ENCODE measurements around the gene RNF151. TPM values are rescaled to one million over a fixed set of nuclear protein-coding genes. Genes with fewer than 3 reads are reported as not detected.

The RNF151 gene
- total RNA-seq, 2 donors from 2014 or later: not detected

DNA sequence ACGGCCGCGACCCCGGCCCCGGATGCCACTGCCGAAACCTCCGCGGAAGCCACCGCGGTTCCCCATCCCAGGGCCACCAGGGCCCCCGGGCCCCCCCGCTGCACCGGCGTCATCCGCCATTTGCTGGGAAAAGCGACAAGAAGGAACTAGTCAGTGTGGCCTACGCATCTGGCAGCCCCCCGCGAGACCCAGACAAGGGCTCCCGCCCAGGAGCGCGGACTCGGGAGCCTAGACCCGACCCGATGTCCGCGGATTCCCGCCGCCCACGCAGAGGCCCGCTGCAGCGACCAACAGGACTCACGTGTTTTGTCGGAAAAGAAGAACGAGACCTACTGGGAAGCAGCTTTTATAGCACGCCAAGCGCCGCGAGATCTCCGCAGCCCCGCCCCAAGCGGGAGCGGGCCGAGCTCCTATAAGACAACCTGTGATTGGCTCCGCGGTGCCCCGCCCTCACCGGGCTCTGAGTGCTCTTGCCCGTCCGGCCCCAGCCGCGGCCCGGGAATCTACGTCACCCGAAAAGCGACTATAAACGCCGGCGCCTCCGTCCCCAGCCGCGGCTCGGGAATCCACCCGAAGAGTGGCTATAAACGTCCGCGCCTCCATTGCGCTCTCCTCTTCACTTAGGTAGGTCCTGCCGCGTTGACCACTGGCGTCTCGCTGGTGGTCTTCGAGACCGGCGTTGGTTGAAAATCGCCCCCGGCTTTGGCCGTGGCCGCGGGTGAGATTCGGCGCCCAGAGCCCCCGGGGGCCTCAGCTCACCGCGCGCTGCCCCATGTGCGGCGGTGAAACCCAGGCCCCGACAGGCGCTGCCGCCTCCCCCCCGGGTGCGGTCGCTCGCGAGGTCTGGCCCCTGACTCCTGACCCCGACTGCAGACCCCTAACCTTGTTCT lies 1.9 kb upstream of the RNF151 start, which contains the start of gene RPS2:
Gene RPS2 (minus strand): TSS at position 321 of the 890 bp plus-strand sequence. CDS start 201 bp downstream, at position 120.
- H3K36me3 ChIP-seq: no peaks in the 10 kb centered on the region
- H3K9ac ChIP-seq (ENCODE audit: low read depth in 2 of 2, low read length in 2 of 2): peak within 1 kb of the TSS; percentile 77 to 99
- TF ChIP-seq CTCF (IDR thresholded peaks at IDR 0.05): no peak
- peak within 1 kb of the TSS; percentile 92 for H3K4me3 ChIP-seq
- H3K27me3 ChIP-seq: no peaks in the 10 kb centered on the region
- H3K27ac ChIP-seq: peak within 1 kb of the TSS; percentile 89
- H3K4me1 ChIP-seq: peaks cover 4% of the 10 kb centered on the region
- intact Hi-C loops (cut with DNase I): no loop called here
- no peaks in the 10 kb centered on the region for H3K9me3 ChIP-seq
- DNase-seq: peak; percentile 99

DNA sequence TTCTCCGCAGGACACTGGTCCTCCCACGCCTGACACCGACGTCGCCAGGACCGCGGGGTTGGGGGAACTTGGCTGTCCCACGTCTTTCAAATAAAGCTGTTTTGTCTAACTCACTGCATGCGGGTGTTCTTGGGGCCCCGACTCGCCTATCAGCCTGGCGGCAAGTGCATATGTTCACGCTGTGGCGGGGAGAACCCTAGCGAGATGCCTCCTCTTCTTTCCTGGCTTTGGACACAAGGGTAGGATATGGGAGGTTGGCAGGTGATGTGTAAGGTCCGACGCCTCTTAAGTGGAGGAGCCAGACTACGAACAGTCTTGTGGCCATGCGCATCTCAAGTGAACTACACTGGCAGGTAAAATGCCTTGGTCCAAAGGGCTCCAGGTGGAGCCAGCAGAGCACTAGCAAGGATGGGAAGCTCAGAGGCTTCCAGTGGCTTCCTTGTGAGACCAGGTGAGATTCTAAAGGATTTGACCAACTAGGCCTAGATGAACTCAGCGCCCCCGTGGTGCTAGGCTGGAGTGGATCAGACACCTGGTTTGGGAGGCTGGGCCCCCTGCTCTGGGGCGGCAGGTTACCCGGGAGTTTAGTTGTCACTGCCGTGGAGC lies 1.2 kb upstream of the RNF151 start:
- peak overlapping the region; percentile 77 to 99 for H3K9ac ChIP-seq (ENCODE audit: low read depth in 2 of 2, low read length in 2 of 2)
- H3K27ac ChIP-seq: peak overlapping the region; percentile 89
- H3K4me1 ChIP-seq: peaks cover 3% of the 10 kb centered on the region
- H3K27me3 ChIP-seq: no peaks in the 10 kb centered on the region
- no peak for DNase-seq
- TF ChIP-seq CTCF (IDR thresholded peaks at IDR 0.05): no peak
- no peaks in the 10 kb centered on the region for H3K36me3 ChIP-seq
- intact Hi-C loops (cut with DNase I): no loop called here
- H3K4me3 ChIP-seq: peak overlapping the region; percentile 92
- H3K9me3 ChIP-seq: no peaks in the 10 kb centered on the region

GRCh38 chr16:1968146-1968953 lies 1.7 kb downstream of the RNF151 start:
- H3K9me3 ChIP-seq: no peaks in the 10 kb centered on the region
- no peak overlapping the region for H3K9ac ChIP-seq (ENCODE audit: low read depth in 2 of 2, low read length in 2 of 2)
- no peak overlapping the region for H3K27ac ChIP-seq
- H3K4me3 ChIP-seq: no peak overlapping the region
- TF ChIP-seq CTCF (IDR thresholded peaks at IDR 0.05): no peak
- peaks cover 11% of the 10 kb centered on the region for H3K4me1 ChIP-seq
- intact Hi-C loops (cut with DNase I): no loop called here
- DNase-seq: no peak
- H3K36me3 ChIP-seq: no peaks in the 10 kb centered on the region
- no peaks in the 10 kb centered on the region for H3K27me3 ChIP-seq

- Histone ChIP-seq H3K4me3 (peak within 1 kb of the TSS; percentile 99), H3K9me3 (no peaks in the 10 kb centered on the region), H3K27me3 (no peaks in the 10 kb centered on the region), H3K27ac (peak within 1 kb of the TSS; percentile 82), H3K4me1 (peaks cover 11% of the 10 kb centered on the region), H3K9ac (ENCODE audit: low read depth in 2 of 2, low read length in 2 of 2) (peak within 1 kb of the TSS; percentile 90 to 91), H3K36me3 (peaks cover 5% of the 10 kb centered on the region)
- intact Hi-C loops (cut with DNase I): no loop called here
- peak; percentile 93 for DNase-seq
- no peak for TF ChIP-seq CTCF (IDR thresholded peaks at IDR 0.05)
These were observed 5.3 kb downstream of the RNF151 start, which contains the start of gene TBL3 for GRCh38 chr16:1971796-1972489. TSS of gene TBL3 (plus strand) at chr16:1972053. CDS start at chr16:1972165, 112 bp downstream.
